GM03348 (cell line): Measurements from ENCODE around the gene DHRS7.

Source experiments
- DNase-seq: peaks from one replicate; pipeline ENCODE4 v3.0.0; 2012; ENCODE audit warnings: low spot score

The DHRS7 gene

GRCh38 chr14:60164712-60165546 lies at the start of gene DHRS7:
TSS of gene DHRS7 (minus strand) at chr14:60165398. CDS start at chr14:60165309, 89 bp downstream.
- DNase-seq: peak; percentile 96

- no peak for DNase-seq
These were observed 49.4 kb upstream of the DHRS7 start for GRCh38 chr14:60214415-60215126.

- no peak for DNase-seq
These were observed 48.8 kb upstream of the DHRS7 start for GRCh38 chr14:60214003-60214402.

GRCh38 chr14:60212503-60213371 lies 47.5 kb upstream of the DHRS7 start:
- no peak for DNase-seq

GRCh38 chr14:60211153-60211552 lies 46.0 kb upstream of the DHRS7 start:
- DNase-seq: no peak

- no peak for DNase-seq
These were observed 45.5 kb upstream of the DHRS7 start for GRCh38 chr14:60210703-60211102.

GRCh38 chr14:60206837-60207533 lies 41.8 kb upstream of the DHRS7 start:
- DNase-seq: no peak

GRCh38 chr14:60206249-60206670 lies 41.1 kb upstream of the DHRS7 start:
- no peak for DNase-seq

GRCh38 chr14:60204843-60205774 lies 39.9 kb upstream of the DHRS7 start:
- no peak for DNase-seq

GRCh38 chr14:60204104-60204842 lies 39.1 kb upstream of the DHRS7 start:
- no peak for DNase-seq

- no peak for DNase-seq
These were observed 34.1 kb upstream of the DHRS7 start for GRCh38 chr14:60199321-60199720.

- no peak for DNase-seq
These were observed 32.6 kb upstream of the DHRS7 start for GRCh38 chr14:60197629-60198303.

GRCh38 chr14:60196291-60196690 lies 31.1 kb upstream of the DHRS7 start:
- no peak for DNase-seq

- DNase-seq: no peak
These were observed 30.1 kb upstream of the DHRS7 start for GRCh38 chr14:60195179-60195810.

- DNase-seq: peak; percentile 25
These were observed 25.0 kb upstream of the DHRS7 start for GRCh38 chr14:60189923-60190840.

GRCh38 chr14:60188696-60189095 lies 23.5 kb upstream of the DHRS7 start:
- DNase-seq: no peak

GRCh38 chr14:60188115-60188514 lies 22.9 kb upstream of the DHRS7 start:
- DNase-seq: no peak
